DMS153 treated with DMSO at 0.1 percent for 48 hours (cell line): ENCODE results near the gene AMBP.

Experiments
- DNase-seq: peaks from one replicate; lab custom pipeline; 2025; ENCODE audit not compliant: unreplicated experiment; lab: John Stamatoyannopoulos, UW

Gene AMBP

GRCh38 chr9:114012126-114012525 lies 66.0 kb downstream of the AMBP start:
- DNase-seq, result no peak

GRCh38 chr9:114011313-114011712 lies 66.8 kb downstream of the AMBP start:
- no peak for DNase-seq
